Measurements from ENCODE around the gene S100B.

The S100B gene

GRCh38 chr21:46628868-46629267 is 24.0 kb upstream of the S100B start:
- in situ Hi-C loops (cut with MboI; ENCODE audit: low sequenced_read_pairs), result no loop called here

- in situ Hi-C loops (cut with MboI; ENCODE audit: low sequenced_read_pairs), result no loop called here
Observed at GRCh38 chr21:46627726-46628125, 22.8 kb upstream of the S100B start.

DNA sequence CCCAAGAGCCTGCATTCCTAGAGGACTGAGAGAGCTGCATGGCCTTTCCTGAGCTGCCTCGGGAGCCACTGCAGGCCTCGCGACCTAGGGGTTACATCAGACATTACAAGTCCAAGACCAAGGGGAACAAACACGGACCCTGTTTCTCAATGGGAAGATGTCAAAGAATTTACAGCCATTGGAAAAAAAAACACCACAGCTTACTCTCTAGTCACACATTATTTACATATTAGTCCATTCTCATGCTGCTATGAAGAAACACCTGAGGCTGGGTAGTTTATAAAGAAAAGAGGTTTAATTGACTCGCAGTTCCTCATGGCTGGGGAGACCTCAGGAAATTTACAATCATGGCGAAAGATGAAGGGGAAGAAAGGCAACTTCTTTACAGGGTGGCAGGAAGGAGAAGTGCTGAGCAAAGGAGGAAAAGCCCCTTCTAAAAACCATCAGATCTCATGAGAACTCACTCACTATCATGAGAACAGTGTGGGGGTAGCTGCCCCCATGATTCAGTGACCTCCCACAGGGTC is 22.2 kb upstream of the S100B start:
- in situ Hi-C loops (cut with MboI; ENCODE audit: low sequenced_read_pairs), result no loop called here

DNA sequence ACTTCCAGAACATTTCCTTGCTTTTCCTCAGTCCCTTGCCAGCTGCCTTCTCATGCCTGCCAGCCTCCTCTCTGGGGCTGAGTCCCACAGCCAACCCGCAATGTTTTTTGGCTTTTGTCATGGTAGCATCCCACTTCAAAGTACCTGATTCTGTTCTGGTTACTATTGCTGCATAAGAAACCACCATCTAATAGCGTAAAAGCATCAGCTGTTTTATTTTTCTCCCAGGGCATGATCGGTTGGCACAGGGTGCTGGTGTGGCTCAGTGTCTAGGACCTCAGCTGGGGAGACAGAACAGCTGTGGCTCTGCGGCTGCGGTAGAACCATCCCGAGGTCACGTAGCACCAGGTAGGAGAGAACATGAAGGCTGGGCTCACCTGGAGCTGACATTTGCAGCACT is 21.7 kb upstream of the S100B start:
- in situ Hi-C loops (cut with MboI; ENCODE audit: low sequenced_read_pairs), result no loop called here

GRCh38 chr21:46625759-46626158 is 20.9 kb upstream of the S100B start:
- in situ Hi-C loops (cut with MboI; ENCODE audit: low sequenced_read_pairs), result no loop called here

DNA sequence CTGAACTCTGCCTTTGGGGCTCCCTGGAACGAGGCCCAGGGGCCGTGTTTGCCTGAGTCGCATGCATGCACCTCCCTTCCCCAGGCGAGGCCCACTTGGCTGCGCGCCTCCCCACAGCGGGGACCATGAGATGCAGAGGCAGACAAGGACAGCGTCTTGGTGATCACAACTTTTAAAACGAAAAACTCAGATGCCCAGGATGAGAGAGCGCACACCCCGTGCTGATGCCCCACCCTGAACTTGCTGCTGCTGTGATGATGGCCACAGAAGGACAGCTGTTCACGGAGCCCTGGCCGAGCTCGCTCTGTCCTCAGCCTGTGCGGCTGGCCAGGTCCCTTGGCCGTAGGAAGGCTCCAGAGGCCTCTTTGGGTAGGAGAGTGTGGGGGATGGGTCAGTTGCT is 19.2 kb upstream of the S100B start:
- in situ Hi-C loops (cut with MboI; ENCODE audit: low sequenced_read_pairs), result no loop called here

DNA sequence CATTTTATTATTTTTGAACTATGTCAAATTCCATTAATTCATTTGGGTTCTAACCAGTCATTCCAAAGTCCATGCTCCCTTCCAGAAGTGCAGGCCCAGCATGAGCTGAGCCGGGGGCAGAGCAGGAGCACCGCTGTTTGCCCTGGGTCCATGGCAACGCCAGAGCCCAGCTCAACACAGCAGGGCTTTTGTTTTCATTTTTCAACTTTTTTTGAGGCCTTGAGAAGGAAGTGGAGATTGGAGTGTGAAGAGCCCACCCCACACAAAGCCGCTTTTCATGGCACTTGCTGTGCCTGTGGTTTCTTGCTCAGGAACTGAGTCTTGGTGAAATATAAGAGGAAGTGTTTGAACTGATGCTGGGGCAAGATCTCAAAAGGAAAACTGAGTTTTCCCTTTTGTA is 17.3 kb upstream of the S100B start:
- in situ Hi-C loops (cut with MboI; ENCODE audit: low sequenced_read_pairs), result no loop called here

DNA sequence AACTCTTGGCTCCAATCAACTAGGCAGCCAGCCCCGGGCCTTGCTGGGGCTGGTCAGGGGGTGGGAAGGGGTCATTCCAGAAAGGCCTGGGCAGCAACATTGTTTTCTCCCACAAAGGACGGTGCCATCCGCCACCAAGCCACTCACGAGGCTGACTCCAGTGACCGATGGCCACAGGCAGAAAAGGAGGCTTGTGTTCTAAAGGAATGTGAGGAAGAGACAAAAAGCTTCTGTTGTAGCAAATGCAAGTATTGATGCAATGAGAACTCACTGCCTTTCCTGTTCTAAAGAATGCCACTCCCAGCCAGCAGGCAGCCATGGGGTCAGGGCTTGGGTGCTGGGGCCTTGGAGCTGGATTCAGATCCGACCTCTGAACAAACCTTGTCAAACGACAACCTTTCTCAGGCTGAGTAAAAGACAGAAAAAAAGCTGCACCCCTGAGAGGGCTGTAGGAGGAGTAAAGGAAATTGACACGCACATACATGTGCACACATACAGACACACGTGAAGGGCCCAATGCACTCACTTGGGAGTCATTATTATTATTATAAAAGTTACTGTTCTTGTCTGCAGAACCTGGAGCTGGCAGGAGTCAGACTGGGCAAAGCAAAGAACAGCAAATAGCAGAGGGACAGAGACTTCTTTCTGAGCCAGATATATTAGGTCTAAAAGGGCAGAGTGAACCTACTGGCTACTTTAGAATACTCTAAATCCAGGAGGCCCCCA is 16.7 kb upstream of the S100B start:
- in situ Hi-C loops (cut with MboI; ENCODE audit: low sequenced_read_pairs), result no loop called here

- in situ Hi-C loops (cut with MboI; ENCODE audit: low sequenced_read_pairs), result no loop called here
Observed at GRCh38 chr21:46620846-46621245, 16.0 kb upstream of the S100B start.

GRCh38 chr21:46619846-46620245 is 15.0 kb upstream of the S100B start:
- in situ Hi-C loops (cut with MboI; ENCODE audit: low sequenced_read_pairs), result no loop called here

DNA sequence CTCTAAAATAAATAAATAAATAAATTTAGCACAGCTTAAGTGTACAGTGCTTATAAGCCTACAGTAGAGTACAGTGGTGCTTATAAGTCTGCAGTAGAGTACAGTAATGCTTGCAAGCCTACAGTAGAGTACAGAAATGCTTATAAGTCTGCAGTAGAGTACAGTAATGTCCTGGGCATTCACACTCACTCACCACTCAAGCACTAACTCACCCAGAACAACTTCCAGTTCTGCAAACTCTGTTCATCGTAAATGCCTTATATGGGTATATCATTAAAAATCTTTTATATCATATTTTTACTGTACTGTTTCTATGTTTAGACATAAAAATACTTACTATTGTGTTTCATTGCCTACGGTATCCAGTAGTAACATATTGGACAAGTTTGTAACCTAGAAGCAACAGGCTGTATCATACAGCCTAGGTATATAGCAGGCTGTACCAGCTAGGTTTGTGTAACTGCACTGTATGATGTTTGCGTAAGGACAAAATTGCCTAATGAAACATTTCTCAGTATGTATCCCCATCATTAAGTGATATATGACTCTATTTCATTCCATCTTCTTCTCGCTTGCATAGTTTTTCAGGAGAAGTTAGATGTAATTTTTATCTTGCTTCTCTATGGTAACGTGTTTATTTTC is 14.0 kb upstream of the S100B start:
- in situ Hi-C loops (cut with MboI; ENCODE audit: low sequenced_read_pairs), result no loop called here

GRCh38 chr21:46617267-46618051 is 12.6 kb upstream of the S100B start:
- in situ Hi-C loops (cut with MboI; ENCODE audit: low sequenced_read_pairs), result no loop called here

DNA sequence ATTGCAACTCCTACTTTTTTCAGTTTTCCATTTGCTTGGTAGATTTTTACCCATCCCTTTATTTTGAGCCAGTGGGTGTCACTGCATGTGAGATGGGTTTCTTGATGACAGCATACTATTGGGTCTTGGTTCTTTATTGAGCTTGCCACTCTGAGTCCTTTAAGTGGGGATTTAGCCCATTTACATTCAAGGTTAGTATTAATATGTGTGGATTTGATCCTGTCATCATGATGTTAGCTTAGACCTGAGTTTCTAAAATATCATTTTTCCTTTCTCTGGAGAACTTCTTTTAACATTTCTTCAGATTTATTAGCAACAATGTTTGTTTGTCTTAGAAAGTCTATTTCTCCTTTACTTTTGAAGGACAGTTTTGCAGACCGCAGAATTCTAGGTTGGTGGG is 11.8 kb upstream of the S100B start:
- in situ Hi-C loops (cut with MboI; ENCODE audit: low sequenced_read_pairs), result no loop called here

GRCh38 chr21:46616050-46616449 is 11.2 kb upstream of the S100B start:
- in situ Hi-C loops (cut with MboI; ENCODE audit: low sequenced_read_pairs), result no loop called here

DNA sequence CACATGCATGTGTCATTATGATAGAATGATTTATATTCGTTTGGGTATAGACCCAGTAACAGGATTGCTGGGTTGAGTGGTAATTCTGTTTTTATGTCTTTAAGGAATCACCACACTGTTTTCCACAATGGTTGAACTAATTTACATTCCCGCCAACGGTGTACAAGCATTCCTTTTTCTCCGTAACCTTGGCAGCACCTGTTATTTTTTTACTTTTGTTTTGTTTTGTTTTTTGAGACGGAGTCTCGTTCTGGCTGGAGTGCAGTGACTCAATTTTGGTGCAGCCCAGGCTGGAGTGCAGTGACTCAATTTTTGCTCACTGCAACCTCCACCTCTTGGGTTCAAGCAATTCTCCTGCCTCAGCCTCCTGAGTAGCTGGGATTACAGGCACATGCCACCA is 8.5 kb upstream of the S100B start:
- in situ Hi-C loops (cut with MboI; ENCODE audit: low sequenced_read_pairs), result no loop called here

DNA sequence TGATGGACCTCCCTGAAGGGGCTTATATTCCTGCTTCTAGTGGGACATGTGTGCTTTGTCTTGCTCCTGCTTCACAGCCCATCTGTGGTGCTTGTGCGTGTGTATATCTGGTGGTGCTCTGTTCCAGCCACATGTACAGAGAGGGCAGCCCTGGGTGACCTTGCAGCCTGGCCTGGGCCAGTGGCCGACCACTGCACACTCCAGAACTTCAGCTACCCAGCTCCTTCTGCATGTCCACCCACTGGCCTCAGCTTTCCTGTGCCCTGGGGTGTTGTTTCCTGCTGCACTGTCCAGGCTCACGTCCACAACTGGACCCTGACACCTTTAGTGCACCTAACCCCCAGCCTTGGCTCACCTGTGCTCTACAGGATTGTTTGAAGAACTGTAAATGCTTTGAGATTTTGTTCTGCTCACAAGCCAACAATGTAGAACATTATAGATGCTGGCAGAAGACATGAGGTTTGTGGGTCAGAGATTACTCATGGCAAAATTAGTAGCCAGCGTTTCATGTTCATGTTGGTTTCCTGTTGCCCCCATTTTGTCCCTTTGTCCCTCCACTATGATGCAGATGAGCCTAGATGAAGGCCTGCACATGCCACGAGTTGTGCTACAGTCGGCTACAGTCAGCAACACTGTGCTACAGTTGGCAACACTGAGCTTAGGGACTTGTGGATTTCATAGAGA is 5.3 kb upstream of the S100B start:
- in situ Hi-C loops (cut with MboI; ENCODE audit: low sequenced_read_pairs), result no loop called here

DNA sequence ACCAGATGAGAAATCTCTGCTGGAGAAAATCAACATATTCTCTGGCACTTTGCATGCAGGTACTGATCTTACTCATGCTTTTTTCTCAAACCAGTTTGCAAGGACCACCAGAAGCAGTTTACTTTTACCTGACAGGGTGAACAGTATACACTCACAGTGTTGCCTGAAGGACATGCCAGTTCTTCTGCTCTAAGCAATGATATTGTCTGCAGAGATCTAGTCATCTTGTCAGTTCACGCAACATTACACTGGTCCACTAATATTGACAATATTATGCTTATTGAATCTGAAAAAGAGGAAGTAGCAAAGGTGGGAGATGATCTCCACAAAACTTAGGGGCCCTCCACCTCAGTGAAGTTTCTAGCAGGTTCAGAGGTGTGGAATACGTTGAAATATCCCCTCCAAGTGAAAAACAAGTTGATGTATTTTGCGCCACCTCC is 3.8 kb upstream of the S100B start:
- in situ Hi-C loops (cut with MboI; ENCODE audit: low sequenced_read_pairs), result no loop called here

GRCh38 chr21:46607636-46608035 is 2.8 kb upstream of the S100B start:
- in situ Hi-C loops (cut with MboI; ENCODE audit: low sequenced_read_pairs), result no loop called here

- in situ Hi-C loops (cut with MboI; ENCODE audit: low sequenced_read_pairs), result no loop called here
Observed at GRCh38 chr21:46606427-46606813, 1.5 kb upstream of the S100B start.

DNA sequence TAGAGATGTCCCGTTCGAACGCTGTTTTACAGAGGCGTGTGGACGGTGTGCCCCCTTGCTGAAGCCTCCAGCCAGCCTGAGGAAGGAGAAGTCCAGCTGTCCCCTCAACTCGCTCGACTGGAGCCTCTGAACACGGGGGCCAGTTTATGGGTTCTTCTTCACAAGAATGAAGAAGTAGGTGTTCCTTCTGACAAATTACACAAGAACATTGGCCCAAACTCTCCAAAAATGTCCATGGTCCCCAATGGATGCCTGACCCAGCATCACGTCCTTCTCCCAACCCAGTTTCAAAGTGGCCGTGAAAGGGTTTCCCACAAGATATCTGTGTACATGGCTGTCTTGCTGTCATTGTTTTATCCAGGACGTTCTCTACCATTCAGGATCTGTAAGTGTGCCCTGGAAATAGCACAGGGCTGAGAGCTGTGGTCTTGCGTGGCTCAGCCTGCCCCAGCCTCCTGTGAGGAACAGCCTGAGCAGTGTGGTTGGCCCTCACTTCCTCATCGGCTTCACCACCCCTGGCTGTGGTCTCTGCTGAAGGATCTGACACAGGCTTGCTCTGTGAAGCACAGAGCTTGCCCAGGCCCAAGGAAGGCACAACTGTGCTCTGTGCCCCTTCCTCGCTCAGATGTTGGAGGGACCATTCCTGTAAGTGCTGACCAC is 1.0 kb upstream of the S100B start:
- in situ Hi-C loops (cut with MboI; ENCODE audit: low sequenced_read_pairs), result no loop called here
